H7 (cell line): ENCODE results near the gene SYNCRIP. TPM values are rescaled to one million over a fixed set of nuclear protein-coding genes. Genes with fewer than 3 reads are reported as not detected.
"Not testable (repeated sequence)": the region's sequence is repeated elsewhere in the genome, so short reads cannot be mapped to it uniquely, and the experiment has no call there.

Experiments
- DNase-seq: peaks from one replicate; pipeline ENCODE4 v3.0.0; 2012
- H3K27me3 ChIP-seq: 2 replicates; pipeline ENCODE4 v1.6.0; 2011; ENCODE audit warnings: mild to moderate bottlenecking, low read length; ENCODE audit not compliant: control insufficient read depth, insufficient read depth
- H3K36me3 ChIP-seq: replicated peaks from 2 replicates; pipeline ENCODE4 v1.5.1; 2011; ENCODE audit warnings: low read length; ENCODE audit not compliant: control insufficient read depth, insufficient read depth
- H3K4me3 ChIP-seq: 2 replicates; pipeline ENCODE4 v1.5.1; 2011; ENCODE audit warnings: low read depth, mild to moderate bottlenecking, control low read depth, low read length, moderate library complexity; ENCODE audit not compliant: insufficient read depth
- total RNA-seq: library from RNA; depleted of rRNA; stranded (reverse); fragments of >200 nt; shearing (Covaris generic); gene quantifications from 2 replicates; pipeline ENCODE4 v1.2.3, GENCODE V29; 2014

Gene SYNCRIP
- total RNA-seq, 1 experiment from 2014 or later, result 58.0 TPM

DNA sequence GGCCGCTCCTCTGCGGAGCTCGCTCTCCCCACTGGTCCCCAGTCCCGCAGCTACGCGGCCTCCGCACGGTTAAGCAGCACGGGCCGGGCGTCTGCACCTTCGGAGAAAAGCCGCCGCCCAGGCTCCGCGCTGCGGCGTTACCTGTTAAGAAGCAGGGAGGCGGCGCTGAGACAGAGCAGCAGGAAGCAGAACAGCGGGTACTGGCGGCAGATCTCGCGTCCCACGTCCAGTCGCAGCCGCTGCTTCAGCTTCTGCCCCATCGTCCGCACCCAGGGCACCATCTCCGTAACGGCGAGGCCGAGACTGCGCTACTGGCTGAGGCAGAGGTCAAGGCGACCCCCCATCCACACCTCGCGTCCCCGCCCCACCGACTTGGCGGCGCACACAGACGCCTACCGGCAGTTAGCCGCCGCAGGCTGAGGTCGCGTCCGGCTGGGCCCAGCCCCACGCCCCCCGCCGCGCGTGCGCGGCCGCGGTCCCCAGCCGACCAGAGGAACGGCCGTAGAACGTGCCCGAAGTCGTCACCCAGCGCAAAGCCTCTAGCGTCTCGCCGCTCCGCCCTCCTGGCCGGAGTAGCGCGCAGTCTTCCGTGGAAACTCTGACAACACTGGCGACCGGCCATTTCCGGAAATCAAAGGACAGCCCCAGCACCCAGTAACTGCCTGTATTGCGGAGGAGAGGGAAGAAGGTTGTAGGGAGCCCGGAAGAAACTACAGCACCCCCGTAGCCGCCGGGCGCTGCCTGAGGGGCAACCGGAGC lies 49.1 kb downstream of the SYNCRIP start, which contains the start of gene SNX14:
Gene SNX14, minus strand, starts transcription at position 421 of the 759 bp plus-strand sequence. Its CDS starts 140 bp downstream, at position 281.
- H3K36me3 ChIP-seq, result no peaks in the 10 kb centered on the region
- no peaks in the 10 kb centered on the region; the same call in 1 of the 2 replicates for H3K27me3 ChIP-seq
- DNase-seq, result peak; percentile 85
- peak within 1 kb of the TSS; percentile 87 for H3K4me3 ChIP-seq

DNA sequence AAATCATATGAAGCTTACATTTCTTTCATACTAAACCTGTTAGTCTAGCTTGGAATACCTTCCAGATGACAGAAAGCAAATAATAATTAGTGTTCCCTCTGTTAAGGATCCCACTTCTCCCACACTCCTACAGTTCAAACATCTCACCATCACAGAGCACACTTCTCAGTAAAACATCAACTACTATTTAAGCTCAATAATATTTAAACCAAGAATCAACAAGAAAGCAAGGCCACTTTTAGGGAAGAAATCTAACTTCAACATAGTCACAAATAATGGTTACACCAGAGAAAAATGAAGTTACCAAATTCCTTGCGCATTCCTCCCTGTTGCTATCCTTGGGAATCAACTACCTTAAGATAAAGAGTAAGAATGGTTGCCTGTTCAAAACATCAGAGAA lies 50.7 kb downstream of the SYNCRIP start:
- no peaks in the 10 kb centered on the region; the same call in 1 of the 2 replicates for H3K27me3 ChIP-seq
- H3K36me3 ChIP-seq, result no peaks in the 10 kb centered on the region
- DNase-seq, result no peak
- no peak overlapping the region for H3K4me3 ChIP-seq

DNA sequence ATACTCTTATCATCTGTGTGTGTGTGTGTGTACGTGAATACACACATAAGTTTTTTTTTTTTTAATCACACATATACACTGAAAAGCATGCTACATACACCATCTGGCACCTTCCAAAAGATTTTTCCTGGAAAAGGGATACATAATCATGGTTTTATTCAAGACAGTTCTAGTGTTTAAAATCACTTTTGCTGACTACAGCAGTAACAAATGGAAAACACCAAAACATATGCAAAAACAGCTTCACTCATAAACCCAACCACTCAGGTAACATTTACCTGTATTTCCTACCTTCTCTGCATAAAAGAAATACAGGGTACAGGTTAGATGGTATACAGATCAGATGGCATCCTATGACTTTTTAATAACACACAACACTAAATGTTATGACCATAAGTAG lies 51.5 kb downstream of the SYNCRIP start:
- no peak for DNase-seq

DNA sequence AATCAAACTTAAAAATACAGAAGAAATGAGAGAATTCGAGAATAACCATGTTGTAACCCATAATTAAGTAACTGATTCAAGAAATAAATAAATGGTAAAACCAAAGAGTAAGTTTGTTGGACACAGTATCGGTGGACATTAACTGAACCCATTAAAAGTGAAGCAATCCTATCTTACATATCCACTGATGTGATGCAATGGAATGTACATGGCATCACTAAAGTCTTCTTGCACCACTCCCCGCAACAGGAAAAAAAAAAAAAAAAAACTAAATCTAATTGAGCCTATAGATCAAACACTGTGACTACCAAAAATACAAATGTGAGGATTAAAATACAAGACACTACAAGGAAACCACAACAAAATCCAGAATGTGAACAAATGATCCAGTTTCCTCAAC lies 56.9 kb downstream of the SYNCRIP start:
- DNase-seq, result no peak
- Histone ChIP-seq H3K36me3 (no peaks in the 10 kb centered on the region), H3K27me3 (no peaks in the 10 kb centered on the region), H3K4me3 (no peak overlapping the region)

More for the DNA sequence above, 51.5 kb downstream of the SYNCRIP start:
- Histone ChIP-seq H3K36me3 (no peaks in the 10 kb centered on the region), H3K27me3 (no peaks in the 10 kb centered on the region), H3K4me3 (no peak overlapping the region)

DNA sequence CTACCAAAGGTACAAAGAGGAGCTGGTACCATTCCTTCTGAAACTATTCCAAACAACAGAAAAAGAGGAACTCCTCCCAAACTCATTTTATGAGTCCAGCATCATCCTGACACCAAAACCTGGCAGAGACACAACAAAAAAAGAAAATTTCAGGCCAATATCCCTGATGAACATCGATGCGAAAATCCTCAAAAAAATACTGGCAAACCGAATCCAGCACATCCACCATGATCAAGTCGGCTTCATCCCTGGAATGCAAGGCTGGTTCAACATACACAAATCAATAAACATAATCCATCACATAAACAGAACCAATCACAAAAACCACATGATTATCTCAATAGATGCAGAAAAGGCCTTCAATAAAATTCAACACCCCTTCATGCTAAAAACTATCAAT lies 59.9 kb downstream of the SYNCRIP start:
- not testable (repeated sequence) for H3K27me3 ChIP-seq, H3K4me3 ChIP-seq, H3K36me3 ChIP-seq, DNase-seq

DNA sequence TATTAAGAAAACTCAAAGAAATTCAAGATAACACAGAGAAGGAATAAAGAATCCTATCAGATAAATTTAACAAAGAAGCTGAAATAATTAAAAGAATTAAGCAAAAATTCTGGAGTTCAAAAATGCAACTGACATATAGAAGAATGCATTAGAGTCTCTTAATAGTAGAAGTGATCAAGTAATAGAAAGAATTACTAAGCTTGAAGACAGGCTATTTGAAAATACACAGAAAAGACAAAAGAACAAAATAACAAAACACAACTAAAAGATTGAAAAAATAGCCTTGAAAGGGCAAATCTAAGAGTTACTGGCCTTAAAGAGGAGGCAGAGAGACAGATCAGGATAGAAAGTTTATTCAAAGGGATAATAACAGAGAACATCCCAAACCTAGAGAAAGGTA lies 61.1 kb downstream of the SYNCRIP start:
- no peak for DNase-seq
- no peaks in the 10 kb centered on the region for H3K36me3 ChIP-seq
- no peaks in the 10 kb centered on the region for H3K27me3 ChIP-seq
- H3K4me3 ChIP-seq, result no peak overlapping the region

DNA sequence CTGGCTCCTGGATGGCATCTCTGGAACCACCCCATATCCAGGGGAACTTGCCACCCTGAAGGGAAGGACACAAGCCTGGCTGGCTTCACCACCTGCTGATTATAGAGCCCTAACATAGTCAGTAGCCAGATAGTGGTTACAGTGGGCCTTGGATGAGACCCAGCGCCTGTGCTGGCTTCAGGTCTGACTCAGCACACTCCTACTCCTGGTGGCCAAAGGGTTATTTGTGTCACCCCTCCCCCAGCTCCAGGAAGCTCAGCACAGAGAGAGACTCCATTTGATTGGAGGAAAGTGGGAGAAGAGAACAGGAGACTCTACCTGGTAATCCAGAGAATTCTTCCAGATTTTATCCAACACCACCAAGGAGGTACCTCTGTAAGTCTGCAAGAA lies 61.8 kb downstream of the SYNCRIP start:
- H3K27me3 ChIP-seq, result no peaks in the 10 kb centered on the region
- H3K4me3 ChIP-seq, result no peak overlapping the region
- H3K36me3 ChIP-seq, result no peaks in the 10 kb centered on the region
- DNase-seq, result no peak

DNA sequence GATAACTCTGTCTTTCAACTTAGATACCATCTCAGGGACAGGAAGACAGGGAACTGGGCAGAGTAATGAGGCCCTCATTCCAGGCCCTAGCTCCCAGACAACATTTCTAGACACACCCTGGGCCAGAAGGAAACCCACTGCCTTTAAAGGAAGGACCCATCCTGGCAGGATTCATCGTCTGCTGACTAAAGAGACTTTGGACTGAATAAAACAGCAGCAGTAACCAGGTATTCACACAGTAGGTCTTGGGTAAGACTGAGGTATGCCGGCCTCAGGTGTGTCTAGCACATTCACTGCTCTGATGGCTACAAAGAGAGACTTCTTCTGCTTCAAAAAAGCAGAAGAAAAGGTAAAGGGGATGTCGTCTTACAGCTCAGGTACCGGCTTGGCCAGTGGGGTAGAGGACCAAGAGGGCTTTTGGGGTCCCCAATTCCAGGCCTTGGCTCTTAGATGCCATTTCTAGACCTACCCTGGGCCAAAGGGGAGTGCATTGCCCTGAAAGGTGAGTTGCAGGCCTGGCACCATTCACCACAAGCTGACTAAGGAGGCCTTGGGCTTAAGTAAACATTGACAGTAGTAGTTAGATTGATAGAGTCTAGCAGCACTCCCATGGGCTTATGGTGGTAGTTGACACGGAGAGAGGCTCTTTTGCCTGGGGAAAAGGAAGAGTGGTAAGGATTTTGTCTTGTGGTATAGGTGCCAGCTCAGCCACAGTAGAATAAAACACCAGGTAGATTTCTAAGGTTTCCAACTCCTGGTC lies 62.4 kb downstream of the SYNCRIP start:
- Histone ChIP-seq H3K27me3 (no peaks in the 10 kb centered on the region), H3K36me3 (no peaks in the 10 kb centered on the region), H3K4me3 (no peak overlapping the region)
- no peak for DNase-seq

DNA sequence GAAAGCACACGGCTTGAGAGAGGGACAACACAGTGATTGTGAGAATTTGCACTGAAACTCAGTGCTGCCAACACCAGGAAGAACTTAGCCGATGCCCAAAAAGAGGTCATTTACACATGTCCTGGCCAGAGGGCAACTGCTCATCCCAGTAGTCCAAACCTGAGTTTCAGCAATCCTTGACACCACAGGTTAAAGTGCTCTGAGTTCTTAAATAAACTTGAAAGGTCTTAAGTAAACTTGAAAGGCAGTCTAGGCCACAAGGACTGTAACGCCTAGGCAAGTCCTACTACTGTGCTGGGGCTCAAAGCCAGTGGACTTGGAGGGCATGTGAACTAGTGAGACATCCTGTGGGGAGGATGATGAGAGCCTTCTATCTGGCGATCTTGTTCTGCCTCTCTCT lies 63.1 kb downstream of the SYNCRIP start:
- no peak for DNase-seq
- Histone ChIP-seq H3K36me3 (no peaks in the 10 kb centered on the region), H3K27me3 (no peaks in the 10 kb centered on the region), H3K4me3 (no peak overlapping the region)

DNA sequence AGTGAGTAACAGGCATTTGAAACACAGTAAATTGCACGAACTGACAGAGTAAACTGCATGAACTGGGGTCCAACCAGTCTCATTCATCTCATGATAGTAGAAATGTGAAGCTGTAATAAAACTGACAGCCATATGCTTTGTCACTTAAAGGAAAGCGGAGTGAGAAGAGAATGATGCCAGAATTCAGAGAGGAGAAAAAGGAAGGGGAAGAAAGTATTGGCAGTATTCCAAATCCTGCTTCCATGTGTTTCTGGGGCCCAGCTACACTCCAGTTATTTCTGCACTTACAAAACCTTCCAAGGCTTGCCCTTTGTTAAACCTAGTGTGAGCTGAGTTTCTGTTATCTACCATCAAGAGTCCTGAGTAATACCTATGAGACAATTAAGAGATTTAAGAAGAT lies 66.2 kb downstream of the SYNCRIP start:
- DNase-seq, result no peak
- Histone ChIP-seq H3K27me3 (no peaks in the 10 kb centered on the region), H3K4me3 (no peak overlapping the region), H3K36me3 (no peaks in the 10 kb centered on the region)

DNA sequence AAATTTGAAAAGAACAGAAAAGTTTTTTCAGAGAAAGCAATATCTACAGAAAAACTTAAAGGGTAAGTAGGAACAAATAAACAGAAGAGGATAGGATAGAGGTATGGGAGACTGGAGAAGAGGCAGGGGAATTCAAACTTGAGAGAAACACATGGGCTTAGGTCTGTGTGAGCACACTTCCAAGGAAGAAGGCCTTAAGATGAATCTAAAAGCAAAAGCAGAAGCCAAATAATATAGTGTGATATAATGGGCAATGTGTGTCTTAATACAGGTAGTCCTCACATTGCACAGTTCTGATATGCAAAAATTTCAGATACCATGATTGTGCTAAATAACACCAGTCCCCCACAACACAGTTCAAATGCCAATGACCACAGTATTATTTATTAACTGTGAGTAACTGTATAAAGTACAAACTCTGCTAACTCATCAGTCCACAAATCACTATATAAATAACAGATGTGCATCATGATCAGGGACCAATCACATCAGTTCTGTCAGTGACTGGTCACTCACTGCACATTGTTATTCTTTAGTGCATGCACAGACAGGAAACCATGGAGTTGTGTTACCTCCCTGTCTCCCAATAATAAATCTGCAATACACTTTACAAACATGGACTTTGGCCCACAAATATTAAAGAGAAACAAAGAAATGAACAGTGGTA lies 67.6 kb downstream of the SYNCRIP start:
- Histone ChIP-seq H3K36me3 (no peaks in the 10 kb centered on the region), H3K4me3 (no peak overlapping the region), H3K27me3 (no peaks in the 10 kb centered on the region)
- DNase-seq, result no peak

DNA sequence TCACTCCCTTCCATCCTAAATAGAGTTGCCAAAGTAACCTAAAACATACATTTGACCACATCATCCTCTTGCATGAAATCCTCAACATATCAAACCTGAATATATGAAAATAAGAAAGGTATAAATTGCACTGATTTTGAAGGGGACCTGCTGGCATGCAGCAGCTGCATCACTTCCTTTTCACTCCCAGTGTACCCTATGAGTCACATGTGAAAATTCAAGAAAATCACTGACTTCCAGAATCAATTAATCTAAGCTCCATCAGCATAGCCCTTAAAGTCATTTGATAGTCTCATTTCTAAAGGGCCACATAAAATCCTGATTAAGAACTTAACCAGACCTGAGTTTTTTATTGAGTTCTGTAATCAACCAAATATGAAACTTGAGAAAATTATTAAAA lies 73.4 kb downstream of the SYNCRIP start:
- Histone ChIP-seq H3K4me3 (no peak overlapping the region), H3K36me3 (no peaks in the 10 kb centered on the region), H3K27me3 (no peaks in the 10 kb centered on the region)
- DNase-seq, result no peak

DNA sequence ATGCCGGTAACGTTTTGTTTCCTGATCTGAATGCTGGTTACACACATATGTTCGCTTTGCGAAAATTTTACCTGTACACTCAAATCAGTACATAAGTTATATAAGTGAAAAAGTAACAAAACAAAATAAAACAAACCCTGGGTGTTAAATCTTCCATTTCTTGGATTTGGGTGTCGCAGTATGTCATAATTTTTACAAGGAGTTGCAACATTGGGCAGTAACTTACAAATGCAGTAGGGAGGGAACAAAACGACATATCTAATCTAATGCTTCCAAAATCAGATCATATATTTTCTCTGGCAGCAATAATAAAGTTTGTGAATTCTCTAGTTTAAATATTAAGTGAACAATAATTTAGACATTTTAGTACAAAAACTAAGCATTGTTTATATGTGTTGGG lies 74.3 kb downstream of the SYNCRIP start:
- Histone ChIP-seq H3K27me3 (no peaks in the 10 kb centered on the region), H3K36me3 (no peaks in the 10 kb centered on the region), H3K4me3 (no peak overlapping the region)
- DNase-seq, result no peak

DNA sequence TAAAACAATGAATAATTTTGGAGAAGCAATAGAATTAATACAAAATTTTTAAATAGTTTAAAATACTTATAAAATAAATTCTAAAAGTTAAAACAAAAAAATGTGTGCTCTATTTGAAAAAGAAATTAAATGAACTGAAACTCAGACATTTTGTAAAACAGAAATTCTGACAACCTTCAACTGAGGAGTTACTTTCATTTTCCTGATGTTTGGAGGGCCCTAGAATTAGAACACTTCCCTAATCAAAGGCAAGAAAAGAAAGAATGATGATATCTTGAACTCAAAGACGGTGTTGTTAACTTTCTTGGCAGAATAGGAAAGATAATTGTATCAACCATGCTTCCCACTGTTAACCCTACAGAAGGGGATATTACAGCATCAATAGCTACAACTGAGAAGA lies 77.0 kb downstream of the SYNCRIP start:
- no peaks in the 10 kb centered on the region for H3K27me3 ChIP-seq
- H3K36me3 ChIP-seq, result no peaks in the 10 kb centered on the region
- DNase-seq, result no peak
- H3K4me3 ChIP-seq, result no peak overlapping the region

DNA sequence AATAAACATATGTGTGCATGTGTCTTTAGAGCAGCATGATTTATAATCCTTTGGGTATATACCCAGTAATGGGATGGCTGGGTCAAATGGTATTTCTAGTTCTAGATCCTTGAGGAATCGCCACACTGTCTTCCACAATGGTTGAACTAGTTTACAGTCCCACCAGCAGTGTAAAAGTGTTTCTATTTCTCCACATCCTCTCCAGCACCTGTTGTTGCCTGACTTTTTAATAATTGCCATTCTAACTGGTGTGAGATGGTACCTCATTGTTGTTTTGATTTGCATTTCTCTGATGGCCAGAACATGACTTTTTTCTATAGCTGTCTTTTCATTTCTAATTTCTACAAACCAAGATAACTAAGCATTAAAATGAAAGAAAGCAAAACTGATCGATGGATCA lies 78.5 kb downstream of the SYNCRIP start:
- not testable (repeated sequence) for DNase-seq, H3K36me3 ChIP-seq, H3K27me3 ChIP-seq, H3K4me3 ChIP-seq
